ENCODE measurements around the gene SYNGR3. TPM values are rescaled to one million over a fixed set of nuclear protein-coding genes. Genes with fewer than 3 reads are reported as not detected.

Gene SYNGR3
- total and polyA plus RNA-seq, 12 donors = 0.15 to 2.5 (median 0.37) TPM; not detected in 2

GRCh38 chr16:1998852-1999801 is 9.4 kb downstream of the SYNGR3 start:
- DNase-seq (no peak), ATAC-seq (no peak)
- 94 to 95% methylated on average over 38 to 39 of the region's 39 CpGs for WGBS, 2 donors
- Histone ChIP-seq H3K27ac (no peak overlapping the region), H3K4me1 (peaks cover 3 to 17% (median 7%) of the 10 kb centered on the region in 9 donors), H3K36me3 (peaks cover 16 to 75% (median 63%) of the 10 kb centered on the region in 9 donors), H3K4me3 (no peak overlapping the region), H3K27me3 (no peaks in the 10 kb centered on the region), H3K9me3 (no peaks in the 10 kb centered on the region)
- TF ChIP-seq CTCF (IDR thresholded peaks at IDR 0.05) = no peak
- intact Hi-C loops (cut with DNase I) = no loop called here

- no peaks in the 10 kb centered on the region for H3K27me3 ChIP-seq
- peaks cover 16 to 75% (median 63%) of the 10 kb centered on the region in 9 donors for H3K36me3 ChIP-seq
- intact Hi-C loops (cut with DNase I) = loop anchor here in 2 of 10 donors (5.0 to 10.0 kb wide), 2 partner anchors 142 to 145 kb away; partner anchors contain the start of gene RAB26 (in 1 of the 2)
- WGBS, 2 donors = 86 to 89% methylated on average over 27 to 28 of the region's 28 CpGs
- H3K4me1 ChIP-seq = peaks cover 11 to 25% (median 15%) of the 10 kb centered on the region in 9 donors
- DNase-seq (no peak), ATAC-seq (no peak)
- no peak for TF ChIP-seq CTCF (IDR thresholded peaks at IDR 0.05)
- H3K9me3 ChIP-seq = no peaks in the 10 kb centered on the region
- H3K27ac ChIP-seq = no peak overlapping the region
- H3K4me3 ChIP-seq = no peak overlapping the region
Measured at GRCh38 chr16:1999866-2000514, 10.2 kb downstream of the SYNGR3 start.

- H3K36me3 ChIP-seq = peaks cover 16 to 78% (median 63%) of the 10 kb centered on the region in 9 donors
- intact Hi-C loops (cut with DNase I) = loop anchor here in 2 of 10 donors (5.0 to 10.0 kb wide), 2 partner anchors 141 to 144 kb away; partner anchors contain the start of gene RAB26 (in 1 of the 2)
- WGBS, 2 donors = 95 to 96% methylated on average over 19 of the region's 19 CpGs
Measured at GRCh38 chr16:2001035-2001434, 11.3 kb downstream of the SYNGR3 start.

More at GRCh38 chr16:2001035-2001434, 11.3 kb downstream of the SYNGR3 start:
- H3K27ac ChIP-seq = no peak overlapping the region
- DNase-seq (no peak), ATAC-seq (no peak)
- H3K9me3 ChIP-seq = no peaks in the 10 kb centered on the region
- H3K4me3 ChIP-seq = no peak overlapping the region
- peaks cover 14 to 36% (median 23%) of the 10 kb centered on the region in 9 donors for H3K4me1 ChIP-seq
- no peak for TF ChIP-seq CTCF (IDR thresholded peaks at IDR 0.05)
- H3K27me3 ChIP-seq = no peaks in the 10 kb centered on the region
